BJ (cell line): Measurements from ENCODE around the gene TCFL5. TPM values are rescaled to one million over a fixed set of nuclear protein-coding genes. Genes with fewer than 3 reads are reported as not detected.
A peak's percentile ranks its signal among the peaks of the same experiment; 100 is the strongest.

Experiments
- CTCF ChIA-PET: fragments of 350-600 bp; formaldehyde crosslinking; extraction: SDS; loops from one replicate; lab custom pipeline; 2021; ENCODE audit warnings: antibody characterized with exemption, inconsistent platforms; lab: Yijun Ruan, JAX
- POLR2A ChIA-PET: fragments of 300-600 bp; sonication (Branson Sonifier 250); formaldehyde crosslinking; extraction: SDS; loops from one replicate; lab custom pipeline; 2021; ENCODE audit warnings: antibody characterized with exemption; lab: Charles Lee
- DNase-seq: peaks from one replicate; pipeline ENCODE4 v3.0.0-alpha.2; 2011; ENCODE audit warnings: low read depth
- H3K27me3 ChIP-seq: 2 replicates; pipeline ENCODE4 v1.6.0; 2011; ENCODE audit warnings: low read length; ENCODE audit not compliant: control insufficient read depth, insufficient read depth
- H3K36me3 ChIP-seq: 2 replicates; pipeline ENCODE4 v1.5.1; 2011; ENCODE audit warnings: low read length; ENCODE audit not compliant: control insufficient read depth, insufficient read depth
- H3K4me3 ChIP-seq: 2 replicates; pipeline ENCODE4 v1.5.1; 2011; ENCODE audit warnings: low read depth, mild to moderate bottlenecking, control low read depth, low read length
- polyA plus RNA-seq: library from polyadenylated mRNA; depleted of rRNA; stranded (reverse); fragments of >200 nt; gene quantifications from 2 replicates; pipeline ENCODE4 v1.2.3, GENCODE V29; 2011; rRNA removed
- small RNA-seq: library from RNA; depleted of rRNA; stranded (forward); fragments of <200 nt; gene quantifications from one replicate; pipeline ENCODE3, GENCODE V24; 2012; ENCODE audit warnings: low replicate concordance, low read depth; ENCODE audit not compliant: insufficient read length
- TF ChIP-seq, protein P1 (sequence below): IDR thresholded peaks from 2 replicates; pipeline ENCODE4 v1.5.1; 2011; ENCODE audit warnings: low read depth, mild to moderate bottlenecking, control low read depth, inconsistent platforms, low read length, moderate library complexity; ENCODE audit not compliant: insufficient read depth

Gene TCFL5
- polyA plus RNA-seq, 1 experiment: 8.5 TPM

- ChIA-PET CTCF (interaction anchor here (1.3 kb wide), 2 partner anchors 14 to 124 kb away, joined by 4 to 6 read pairs; no protein-coding TSS in a partner anchor), POLR2A (interaction anchor here (0.7 kb wide), 1 partner anchor 9 kb away, joined by 3 read pairs; no protein-coding TSS in a partner anchor)
- TF ChIP-seq, protein P1, sequence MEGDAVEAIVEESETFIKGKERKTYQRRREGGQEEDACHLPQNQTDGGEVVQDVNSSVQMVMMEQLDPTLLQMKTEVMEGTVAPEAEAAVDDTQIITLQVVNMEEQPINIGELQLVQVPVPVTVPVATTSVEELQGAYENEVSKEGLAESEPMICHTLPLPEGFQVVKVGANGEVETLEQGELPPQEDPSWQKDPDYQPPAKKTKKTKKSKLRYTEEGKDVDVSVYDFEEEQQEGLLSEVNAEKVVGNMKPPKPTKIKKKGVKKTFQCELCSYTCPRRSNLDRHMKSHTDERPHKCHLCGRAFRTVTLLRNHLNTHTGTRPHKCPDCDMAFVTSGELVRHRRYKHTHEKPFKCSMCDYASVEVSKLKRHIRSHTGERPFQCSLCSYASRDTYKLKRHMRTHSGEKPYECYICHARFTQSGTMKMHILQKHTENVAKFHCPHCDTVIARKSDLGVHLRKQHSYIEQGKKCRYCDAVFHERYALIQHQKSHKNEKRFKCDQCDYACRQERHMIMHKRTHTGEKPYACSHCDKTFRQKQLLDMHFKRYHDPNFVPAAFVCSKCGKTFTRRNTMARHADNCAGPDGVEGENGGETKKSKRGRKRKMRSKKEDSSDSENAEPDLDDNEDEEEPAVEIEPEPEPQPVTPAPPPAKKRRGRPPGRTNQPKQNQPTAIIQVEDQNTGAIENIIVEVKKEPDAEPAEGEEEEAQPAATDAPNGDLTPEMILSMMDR: no peak
These were observed 67.9 kb downstream of the TCFL5 start for GRCh38 chr20:62793757-62794006.

DNA sequence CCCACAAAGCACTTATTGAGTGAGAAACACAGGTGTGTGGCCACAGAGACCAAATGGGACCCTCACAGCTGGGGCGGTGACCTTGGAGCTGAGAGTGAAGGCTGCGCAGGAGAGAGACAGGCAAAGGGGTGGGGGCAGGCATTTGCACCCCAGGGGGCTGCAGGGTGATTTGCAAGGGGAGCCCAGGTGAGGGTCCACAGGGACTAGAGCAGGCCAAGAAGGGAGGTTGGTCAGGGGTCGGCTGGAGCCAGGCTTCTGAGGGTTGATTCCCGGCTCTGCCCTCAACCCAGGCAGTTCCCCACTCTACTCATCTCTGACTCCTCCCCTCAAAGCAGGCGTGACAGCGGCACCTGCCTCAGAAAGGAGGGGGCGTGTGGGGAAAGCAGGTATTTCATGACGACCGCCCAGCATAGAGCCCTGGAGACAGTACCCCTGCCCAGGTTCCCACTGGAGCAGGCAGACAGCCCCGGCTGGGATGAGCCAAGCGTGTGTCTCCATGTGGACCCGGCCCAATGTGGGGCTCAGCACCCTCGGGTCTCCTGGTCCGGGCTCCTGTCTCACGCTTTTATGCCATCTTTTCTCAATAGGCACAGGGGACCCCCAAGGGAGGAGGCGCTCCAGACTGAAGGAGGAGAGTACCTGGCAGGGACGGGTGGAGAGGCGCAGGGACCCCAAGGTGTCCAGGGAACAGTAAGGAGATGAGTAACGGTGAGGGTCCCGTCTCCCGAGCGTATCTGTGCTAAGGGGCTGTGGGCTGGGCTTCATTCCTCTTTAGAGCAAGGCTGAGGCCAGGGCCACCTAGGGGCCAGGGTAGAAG is 68.5 kb downstream of the TCFL5 start:
- POLR2A ChIA-PET: no interaction called here
- Histone ChIP-seq H3K27me3 (no peaks in the 10 kb centered on the region; the same call in 1 of the 2 replicates), H3K4me3 (no peak overlapping the region), H3K36me3 (peaks cover 1% of the 10 kb centered on the region; the same call in 1 of the 2 replicates)
- TF ChIP-seq, protein P1: no peak
- CTCF ChIA-PET: interaction anchor here (0.6 to 2.7 kb wide), 18 partner anchors 11 to 293 kb away, joined by 3 to 72 read pairs (median 7); partner anchors contain the start of gene SLCO4A1
- DNase-seq: no peak

More at GRCh38 chr20:62793757-62794006, 67.9 kb downstream of the TCFL5 start:
- Histone ChIP-seq H3K4me3 (peak overlapping the region; percentile 26; the same call in 1 of the 2 replicates), H3K27me3 (no peaks in the 10 kb centered on the region; the same call in 1 of the 2 replicates), H3K36me3 (peaks cover 5% of the 10 kb centered on the region)
- DNase-seq: no peak

- POLR2A ChIA-PET: no interaction called here
These were observed 69.3 kb downstream of the TCFL5 start for GRCh38 chr20:62792182-62792939.

DNA sequence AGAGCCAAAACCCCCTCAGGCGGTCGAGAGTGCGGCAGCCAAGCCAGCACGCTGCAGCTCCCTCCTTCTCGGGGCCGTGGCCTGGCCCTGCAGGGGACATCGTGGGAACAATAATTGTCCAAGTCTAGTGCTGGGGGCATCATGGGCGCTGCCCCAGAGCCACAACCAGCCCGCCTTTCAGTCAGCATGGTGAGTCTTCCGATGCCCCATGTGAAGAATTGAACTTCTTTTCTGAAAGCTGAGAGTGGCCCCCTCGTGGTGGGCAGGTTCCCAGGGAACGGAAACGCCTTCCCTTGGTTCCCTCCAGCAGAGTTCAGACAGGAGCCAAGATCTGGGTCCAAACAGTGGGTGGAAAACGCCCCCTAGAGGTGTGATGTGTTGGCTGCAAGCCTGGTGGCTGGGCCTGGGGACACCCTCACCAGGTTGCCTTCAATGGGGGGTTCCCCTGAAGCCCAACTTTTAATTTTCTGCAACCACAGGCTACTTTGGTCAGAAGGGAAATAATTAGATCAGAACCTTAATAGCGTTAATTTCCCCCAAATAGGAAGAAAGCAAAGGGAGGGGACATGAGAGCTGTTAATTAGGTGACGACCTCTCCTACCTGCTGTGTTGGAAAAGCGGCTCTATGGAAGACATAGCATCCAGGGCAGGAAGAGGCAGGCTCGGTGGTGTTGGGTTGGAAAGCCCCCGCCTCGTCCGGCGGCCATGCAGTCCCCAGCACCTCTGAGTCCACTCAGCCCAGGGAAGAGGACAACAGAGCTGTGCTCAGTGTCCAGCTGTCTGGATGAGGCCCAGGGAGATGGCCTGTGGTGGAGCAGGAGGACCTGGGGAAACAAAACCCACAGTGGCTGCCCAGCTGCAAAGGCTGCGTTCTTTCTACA is 70.1 kb downstream of the TCFL5 start:
- ChIA-PET CTCF (interaction anchor here (0.6 to 2.7 kb wide), 40 partner anchors 9 to 408 kb away, joined by 3 to 72 read pairs (median 5); partner anchors contain the start of gene SLCO4A1), POLR2A (no interaction called here)
- no peaks in the 10 kb centered on the region; the same call in 1 of the 2 replicates for H3K27me3 ChIP-seq
- no peaks in the 10 kb centered on the region for H3K36me3 ChIP-seq
- TF ChIP-seq, protein P1: peak; percentile 98
- peak; percentile 47 for DNase-seq
- no peak overlapping the region for H3K4me3 ChIP-seq

More at GRCh38 chr20:62792182-62792939, 69.3 kb downstream of the TCFL5 start:
- TF ChIP-seq, protein P1: no peak
- H3K27me3 ChIP-seq: no peaks in the 10 kb centered on the region; the same call in 1 of the 2 replicates
- no peak overlapping the region for H3K4me3 ChIP-seq
- CTCF ChIA-PET: interaction anchor here (0.6 to 2.7 kb wide), 32 partner anchors 10 to 409 kb away, joined by 3 to 72 read pairs (median 6); partner anchors contain the start of gene SLCO4A1
- H3K36me3 ChIP-seq: no peaks in the 10 kb centered on the region
- no peak for DNase-seq

Small RNAs within 50 kb of the gene (small RNA-seq; reads per million reads assigned to genes)
- not detected for gene DPH3P1

Other genes starting within 250 kb of the TCFL5 start
- 0.15 and 0.25 TPM in 2 replicates for gene SLCO4A1, start 219.3 kb downstream of the TCFL5 start, polyA plus RNA-seq
- 0.01 and 0.05 TPM in 2 replicates for gene NTSR1, start 153.0 kb downstream of the TCFL5 start, polyA plus RNA-seq
- gene MRGBP, start 65.3 kb downstream of the TCFL5 start, polyA plus RNA-seq: 13.5 and 15.3 TPM in 2 replicates
- gene OGFR, start 57.0 kb downstream of the TCFL5 start, polyA plus RNA-seq: 25.6 and 34.2 TPM in 2 replicates
- 0.21 and 0.34 TPM in 2 replicates for gene COL9A3, start 44.8 kb downstream of the TCFL5 start, polyA plus RNA-seq
- 18.0 and 19.8 TPM in 2 replicates for gene DIDO1, start 64.7 kb upstream of the TCFL5 start, polyA plus RNA-seq
- 23.1 and 23.4 TPM in 2 replicates for gene GID8, start 76.3 kb upstream of the TCFL5 start, polyA plus RNA-seq
- gene SLC17A9, start 90.9 kb upstream of the TCFL5 start, polyA plus RNA-seq: 14.4 and 30.8 TPM in 2 replicates
- gene BHLHE23, start 145.1 kb upstream of the TCFL5 start, polyA plus RNA-seq: not detected in 2 replicates